PC-3 (cell line): Measurements from ENCODE around the gene DCDC1. TPM values are rescaled to one million over a fixed set of nuclear protein-coding genes. Genes with fewer than 3 reads are reported as not detected.

Experiments used
- ATAC-seq: fragments of 200-7000 bp; cut with Tn5 transposase; 2 replicates; pipeline ENCODE4 v1.9.1; 2020; ENCODE audit warnings: mild to moderate bottlenecking, moderate library complexity
- BruUV-seq: library from RNA; stranded (reverse); fragments of 400-500 nt; replicated peaks from 2 replicates; lab custom pipeline; 2021; lab: Mats Ljungman, UMichigan
- CTCF ChIA-PET: fragments of 300-600 bp; sonication (Branson Sonifier 250); formaldehyde crosslinking; loops from one replicate; lab custom pipeline; 2022; ENCODE audit warnings: antibody characterized with exemption; lab: Charles Lee
- POLR2A ChIA-PET: fragments of 300-600 bp; sonication (Branson Sonifier 250); formaldehyde crosslinking; loops from one replicate; lab custom pipeline; 2022; ENCODE audit warnings: antibody characterized with exemption; ENCODE audit not compliant: unreplicated experiment; lab: Charles Lee
- DNase-seq: peaks from one replicate; pipeline ENCODE4 v3.0.0-alpha.2; 2015
- H2AFZ ChIP-seq: fragments of 300-600 bp; sonication (generic); 2 replicates; pipeline ENCODE4 v1.6.0; 2016; ENCODE audit warnings: antibody characterized with exemption, low read length
- H3F3A ChIP-seq: fragments of 300-600 bp; sonication (generic); one replicate; pipeline ENCODE4 v1.6.0; 2017; ENCODE audit warnings: antibody characterized with exemption, low read length, control low read depth, mild to moderate bottlenecking; ENCODE audit not compliant: unreplicated experiment
- H3K27ac ChIP-seq: fragments of 300-600 bp; sonication (generic); 2 replicates; pipeline ENCODE4 v1.5.1; 2016; ENCODE audit warnings: mild to moderate bottlenecking, low read length
- H3K27me3 ChIP-seq: fragments of 300-600 bp; sonication (generic); 2 replicates; pipeline ENCODE4 v1.6.1; 2016; ENCODE audit warnings: low read length, mixed read lengths
- H3K36me3 ChIP-seq: fragments of 300-600 bp; sonication (generic); 2 replicates; pipeline ENCODE4 v1.6.1; 2016; ENCODE audit warnings: low read depth, mixed run types, low read length, mixed read lengths
- H3K4me1 ChIP-seq: fragments of 300-600 bp; sonication (generic); 2 replicates; pipeline ENCODE4 v1.5.1; 2016; ENCODE audit warnings: low read length; ENCODE audit not compliant: insufficient read depth
- H3K4me2 ChIP-seq: fragments of 300-600 bp; sonication (generic); 2 replicates; pipeline ENCODE4 v1.6.0; 2016; ENCODE audit warnings: low read length
- H3K4me3 ChIP-seq: fragments of 300-600 bp; sonication (generic); 2 replicates; pipeline ENCODE4 v1.5.1; 2016; ENCODE audit warnings: mild to moderate bottlenecking, low read length, mixed read lengths
- H3K79me2 ChIP-seq: fragments of 300-600 bp; sonication (generic); 2 replicates; pipeline ENCODE4 v1.6.1; 2017; ENCODE audit warnings: low read length, mixed read lengths
- H3K9ac ChIP-seq: fragments of 300-600 bp; sonication (generic); 2 replicates; pipeline ENCODE4 v1.6.0; 2016; ENCODE audit warnings: mild to moderate bottlenecking, low read length
- H3K9me2 ChIP-seq: fragments of 300-600 bp; sonication (generic); replicated peaks from 2 replicates; pipeline ENCODE4 v1.6.1; 2016; ENCODE audit warnings: mixed run types, low read length, mixed read lengths
- H3K9me3 ChIP-seq: fragments of 300-600 bp; sonication (generic); 2 replicates; pipeline ENCODE4 v1.6.1; 2016; ENCODE audit warnings: low read length, mixed read lengths
- H4K20me1 ChIP-seq: fragments of 300-600 bp; sonication (generic); 2 replicates; pipeline ENCODE4 v1.6.1; 2016; ENCODE audit warnings: low read length, mixed read lengths
- CTCF ChIP-seq: fragments of 300-600 bp; sonication (generic); conservative IDR thresholded peaks from 2 replicates; pipeline ENCODE4 v1.5.1; 2017; ENCODE audit warnings: antibody characterized with exemption, low read depth, mild to moderate bottlenecking, low read length
- EZH2 ChIP-seq: fragments of 300-600 bp; sonication (generic); IDR thresholded peaks from one replicate; pipeline ENCODE4 v1.6.1; 2017; ENCODE audit warnings: antibody characterized with exemption, mild to moderate bottlenecking, low read length; ENCODE audit not compliant: unreplicated experiment
- EZH2phosphoT487 ChIP-seq: fragments of 300-600 bp; sonication (generic); IDR thresholded peaks from 2 replicates; pipeline ENCODE4 v1.6.1; 2018; ENCODE audit warnings: mild to moderate bottlenecking, antibody characterized with exemption, low read length, borderline replicate concordance
- intact Hi-C: fragments of 100-400 bp; cut with micrococcal nuclease; formaldehyde crosslinking; loops from 2 replicates; pipeline ENCODE4 v1.9.0; 2023
- total RNA-seq: library from RNA; depleted of rRNA; stranded (reverse); fragments of >200 nt; gene quantifications from 2 replicates; pipeline ENCODE4 v1.2.3, GENCODE V29; 2014

Gene DCDC1
- total RNA-seq, 1 experiment from 2014 or later: not detected

- no peak for ATAC-seq
- POLR2A ChIA-PET: no interaction called here
Observed at GRCh38 chr11:30821438-30821965, 548.0 kb downstream of the DCDC1 start.

GRCh38 chr11:30818721-30819120 is 550.8 kb downstream of the DCDC1 start:
- Histone ChIP-seq H3K27me3 (no peaks in the 10 kb centered on the region), H3F3A (no peaks in the 10 kb centered on the region), H3K4me3 (no peak overlapping the region), H4K20me1 (no peaks in the 10 kb centered on the region), H3K27ac (no peak overlapping the region), H3K36me3 (no peaks in the 10 kb centered on the region), H3K9me2 (no peaks in the 10 kb centered on the region), H3K4me2 (no peak overlapping the region), H3K9me3 (no peaks in the 10 kb centered on the region), H3K4me1 (no peaks in the 10 kb centered on the region), H3K9ac (no peak overlapping the region), H2AFZ (no peak overlapping the region), H3K79me2 (no peaks in the 10 kb centered on the region)
- ChIA-PET POLR2A (no interaction called here), CTCF (no interaction called here)
- no TSS peak for BruUV-seq
- ATAC-seq (no peak), DNase-seq (no peak)
- TF ChIP-seq EZH2phosphoT487 (no peak), EZH2 (no peak), CTCF (no peak)
- intact Hi-C loops: no loop called here

More at GRCh38 chr11:30821438-30821965, 548.0 kb downstream of the DCDC1 start:
- H3K79me2 ChIP-seq: no peaks in the 10 kb centered on the region
- H3K27me3 ChIP-seq: no peaks in the 10 kb centered on the region
- H3K9me2 ChIP-seq: no peaks in the 10 kb centered on the region
- no peaks in the 10 kb centered on the region for H3F3A ChIP-seq
- no peak overlapping the region for H2AFZ ChIP-seq
- no peaks in the 10 kb centered on the region for H3K4me1 ChIP-seq
- no peak overlapping the region for H3K27ac ChIP-seq
- CTCF ChIA-PET: no interaction called here
- H3K4me2 ChIP-seq: no peak overlapping the region
- H3K36me3 ChIP-seq: no peaks in the 10 kb centered on the region
- no peaks in the 10 kb centered on the region for H3K9me3 ChIP-seq
- TF ChIP-seq EZH2 (no peak), EZH2phosphoT487 (no peak), CTCF (no peak)
- no peak overlapping the region for H3K9ac ChIP-seq
- intact Hi-C loops: no loop called here
- no peak for DNase-seq
- BruUV-seq: no TSS peak
- H4K20me1 ChIP-seq: no peaks in the 10 kb centered on the region
- H3K4me3 ChIP-seq: no peak overlapping the region

- Histone ChIP-seq H3K36me3 (no peaks in the 10 kb centered on the region), H3K4me1 (no peaks in the 10 kb centered on the region), H3K27me3 (no peaks in the 10 kb centered on the region), H3K27ac (no peak overlapping the region), H3K4me2 (no peak overlapping the region), H4K20me1 (no peaks in the 10 kb centered on the region), H3K79me2 (no peaks in the 10 kb centered on the region), H3F3A (no peaks in the 10 kb centered on the region), H3K4me3 (no peak overlapping the region), H2AFZ (no peak overlapping the region), H3K9me2 (no peaks in the 10 kb centered on the region), H3K9ac (no peak overlapping the region), H3K9me3 (no peaks in the 10 kb centered on the region)
- ChIA-PET POLR2A (no interaction called here), CTCF (no interaction called here)
- ATAC-seq (no peak), DNase-seq (no peak)
- intact Hi-C loops: no loop called here
- TF ChIP-seq CTCF: no peak
- no peak for TF ChIP-seq EZH2phosphoT487
- BruUV-seq: no TSS peak
Observed at GRCh38 chr11:30816959-30817880, 552.3 kb downstream of the DCDC1 start.
